H9 (cell line): Measurements from ENCODE around the gene LAIR2. TPM values are rescaled to one million over a fixed set of nuclear protein-coding genes. Genes with fewer than 3 reads are reported as not detected.

Experiments used
- DNase-seq: peaks from one replicate; pipeline ENCODE4 v3.0.0-alpha.2; 2017
- H2AFZ ChIP-seq: one replicate; pipeline ENCODE4 v1.6.1; 2013; ENCODE audit warnings: mild to moderate bottlenecking, low read length, control low read depth, moderate library complexity
- H2AK5ac ChIP-seq: 2 replicates; pipeline ENCODE4 v1.6.1; 2013; ENCODE audit warnings: low read length, control low read depth, mixed read lengths; ENCODE audit not compliant: insufficient read length
- H2BK120ac ChIP-seq: one replicate; pipeline ENCODE4 v1.6.1; 2013; ENCODE audit warnings: low read depth, mild to moderate bottlenecking, low read length, control low read depth, inconsistent platforms; ENCODE audit not compliant: poor library complexity, severe bottlenecking
- H2BK12ac ChIP-seq: 2 replicates; pipeline ENCODE4 v1.6.1; 2013; ENCODE audit warnings: low read length, control low read depth, mixed read lengths, low read depth; ENCODE audit not compliant: insufficient read length
- H2BK15ac ChIP-seq: 2 replicates; pipeline ENCODE4 v1.6.1; 2013; ENCODE audit warnings: low read depth, low read length, control low read depth
- H2BK20ac ChIP-seq: one replicate; pipeline ENCODE4 v1.6.1; 2013; ENCODE audit warnings: low read depth, mild to moderate bottlenecking, low read length, control low read depth, inconsistent platforms; ENCODE audit not compliant: poor library complexity, severe bottlenecking
- H2BK5ac ChIP-seq: 2 replicates; pipeline ENCODE4 v1.6.1; 2013; ENCODE audit warnings: low read length, control low read depth, mixed read lengths; ENCODE audit not compliant: insufficient read length
- H3K14ac ChIP-seq: 2 replicates; pipeline ENCODE4 v1.6.1; 2013; ENCODE audit warnings: low read length, control low read depth; ENCODE audit not compliant: insufficient read depth
- H3K18ac ChIP-seq: 2 replicates; pipeline ENCODE4 v1.6.1; 2013; ENCODE audit warnings: low read depth, mild to moderate bottlenecking, mixed read lengths, low read length, control low read depth; ENCODE audit not compliant: insufficient read length
- H3K23ac ChIP-seq: 2 replicates; pipeline ENCODE4 v1.6.1; 2013; ENCODE audit warnings: low read length, control low read depth, mixed read lengths, low read depth; ENCODE audit not compliant: insufficient read length
- H3K23me2 ChIP-seq: 2 replicates; pipeline ENCODE4 v1.6.1; 2013; ENCODE audit warnings: low read depth, mild to moderate bottlenecking, mixed read lengths, low read length, control low read depth; ENCODE audit not compliant: insufficient read length, poor library complexity, severe bottlenecking
- H3K27ac ChIP-seq: 2 replicates; pipeline ENCODE4 v1.5.1; 2013; ENCODE audit warnings: low read length, control low read depth, mixed read lengths, low read depth; ENCODE audit not compliant: insufficient read length
- H3K27me3 ChIP-seq: 2 replicates; pipeline ENCODE4 v1.6.1; 2013; ENCODE audit warnings: low read length, control low read depth, inconsistent platforms; ENCODE audit not compliant: insufficient read depth
- H3K4ac ChIP-seq: 2 replicates; pipeline ENCODE4 v1.6.1; 2013; ENCODE audit warnings: low read depth, mild to moderate bottlenecking, control low read depth, inconsistent platforms, low read length, moderate library complexity
- H3K4me1 ChIP-seq: 2 replicates; pipeline ENCODE4 v1.6.1; 2013; ENCODE audit warnings: low read length, control low read depth, inconsistent platforms; ENCODE audit not compliant: insufficient read depth
- H3K4me2 ChIP-seq: 2 replicates; pipeline ENCODE4 v1.6.1; 2013; ENCODE audit warnings: low read length, control low read depth, mixed read lengths; ENCODE audit not compliant: insufficient read length, insufficient read depth
- H3K56ac ChIP-seq: 2 replicates; pipeline ENCODE4 v1.6.1; 2013; ENCODE audit warnings: low read depth, mild to moderate bottlenecking, mixed read lengths, low read length, control low read depth; ENCODE audit not compliant: insufficient read length
- H3K79me1 ChIP-seq: 2 replicates; pipeline ENCODE4 v1.6.1; 2013; ENCODE audit warnings: low read depth, mild to moderate bottlenecking, moderate library complexity, low read length, control low read depth, inconsistent platforms; ENCODE audit not compliant: insufficient read depth, poor library complexity, severe bottlenecking
- H3K79me2 ChIP-seq: 2 replicates; pipeline ENCODE4 v1.6.1; 2013; ENCODE audit warnings: low read length, control low read depth, inconsistent platforms; ENCODE audit not compliant: insufficient read depth
- H3K9ac ChIP-seq: 2 replicates; pipeline ENCODE4 v1.6.1; 2013; ENCODE audit warnings: low read length, control low read depth, mixed read lengths; ENCODE audit not compliant: insufficient read length; ENCODE audit errors: extremely low read depth
- H3K9me3 ChIP-seq: one replicate; pipeline ENCODE4 v1.6.1; 2013; ENCODE audit warnings: low read depth, low read length, inconsistent platforms; ENCODE audit not compliant: control insufficient read depth
- H3T11ph ChIP-seq: one replicate; pipeline ENCODE4 v1.6.1; 2013; ENCODE audit warnings: mild to moderate bottlenecking, low read length, control low read depth, inconsistent platforms
- H4K20me1 ChIP-seq: one replicate; pipeline ENCODE4 v1.6.1; 2013; ENCODE audit not compliant: control insufficient read depth, insufficient read length, insufficient read depth
- H4K5ac ChIP-seq: 2 replicates; pipeline ENCODE4 v1.6.1; 2013; ENCODE audit warnings: low read depth, mild to moderate bottlenecking, mixed read lengths, low read length, control low read depth; ENCODE audit not compliant: insufficient read length
- H4K8ac ChIP-seq: replicated peaks from 2 replicates; pipeline ENCODE4 v1.6.1; 2013; ENCODE audit warnings: low read length, control low read depth, mixed read lengths, low read depth; ENCODE audit not compliant: insufficient read length
- H4K91ac ChIP-seq: 2 replicates; pipeline ENCODE4 v1.6.1; 2013; ENCODE audit warnings: low read depth, mild to moderate bottlenecking, moderate library complexity, mixed read lengths, low read length, control low read depth; ENCODE audit not compliant: insufficient read length
- H3K27ac Mint-ChIP-seq, 3 experiments: 2 replicates in 2 of 3; 3 replicates in 1 of 3; pipeline ENCODE4 v1.8.0; 2020 to 2021; ENCODE audit warnings: mixed read lengths in 3 of 3, mild to moderate bottlenecking in 1 of 3, moderate library complexity in 1 of 3
- H3K27me3 Mint-ChIP-seq: 2 replicates; pipeline ENCODE4 v1.8.0; 2021; ENCODE audit warnings: low read depth, mild to moderate bottlenecking, moderate library complexity, mixed read lengths
- H3K36me3 Mint-ChIP-seq, 3 experiments: 2 replicates in 2 of 3; 3 replicates in 1 of 3; pipeline ENCODE4 v1.8.0; 2020 to 2021; ENCODE audit warnings: low read depth in 3 of 3, mixed read lengths in 3 of 3; ENCODE audit not compliant: insufficient read depth in 1 of 3
- H3K4me1 Mint-ChIP-seq, 2 experiments: 2 replicates each; pipeline ENCODE4 v1.8.0; 2020; ENCODE audit warnings: mixed read lengths in 2 of 2
- H3K4me3 Mint-ChIP-seq, 2 experiments: 2 replicates in 1 of 2; 3 replicates in 1 of 2; pipeline ENCODE4 v1.8.0; 2020 to 2021; ENCODE audit warnings: mild to moderate bottlenecking in 2 of 2, mixed read lengths in 2 of 2, moderate library complexity in 1 of 2
- H3K9me3 Mint-ChIP-seq, 2 experiments: 2 replicates in 1 of 2; 3 replicates in 1 of 2; pipeline ENCODE4 v1.8.0; 2020; ENCODE audit warnings: mild to moderate bottlenecking in 2 of 2, mixed read lengths in 2 of 2, moderate library complexity in 1 of 2
- WGBS: extraction: QIAGEN DNeasy Blood & Tissue Kit; methylation state at CpG from one replicate; pipeline ENCODE4 v1.1.7; 2013; ENCODE audit warnings: missing lambda C conversion rate, low lambda C conversion rate, mixed read lengths; ENCODE audit not compliant: insufficient read length; ENCODE audit errors: extremely low coverage; 5-methylcytosine and 5-hydroxymethylcytosine counted together
- total RNA-seq: library from RNA; stranded (reverse); gene quantifications from 2 replicates; pipeline ENCODE4 v1.2.1, GENCODE V29; 2021
- TF ChIP-seq, protein P1 (sequence below): fragments of 200-600 bp; sonication (generic); conservative IDR thresholded peaks from 3 replicates; pipeline ENCODE4 v1.8.0; 2021; ENCODE audit warnings: antibody characterized with exemption, mild to moderate bottlenecking

The LAIR2 gene
- total RNA-seq, 1 experiment from 2014 or later, result not detected

DNA sequence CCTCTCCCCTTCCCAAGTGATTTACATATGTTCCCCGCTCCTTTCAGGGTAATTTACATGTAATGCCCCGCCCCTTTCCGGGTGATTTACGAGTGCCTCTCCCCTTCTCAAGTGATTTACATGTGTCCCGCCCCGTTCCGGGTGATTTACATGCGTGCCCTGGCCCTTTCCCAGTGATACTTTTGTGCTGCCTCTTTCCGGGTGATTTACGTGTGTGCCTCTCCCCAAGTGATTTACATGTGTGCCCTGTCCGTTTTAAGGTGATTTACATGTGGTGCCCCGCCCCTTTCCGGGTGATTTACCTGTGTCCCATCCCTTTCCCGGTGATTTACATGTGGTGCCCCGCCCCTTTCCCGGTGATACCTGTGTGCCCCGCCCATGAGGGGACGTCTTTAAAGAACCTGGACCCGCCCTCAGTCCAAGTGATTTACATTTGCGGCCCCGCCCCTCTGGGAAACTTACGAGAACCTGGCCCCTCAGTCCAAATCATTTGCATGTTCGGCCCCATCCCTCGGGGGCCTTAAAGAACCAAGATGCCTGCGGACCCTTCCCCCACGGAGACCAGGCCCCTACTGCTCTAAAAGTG is 38.5 kb upstream of the LAIR2 start:
- H3K9me3 Mint-ChIP-seq, result 0 out of 5 replicates have a peak, but pooled peaks cover 0 to 3% of the 10 kb centered on the region in 2 experiments
- no peak overlapping the region for H4K91ac ChIP-seq
- no peak overlapping the region for H2AFZ ChIP-seq
- H3K18ac ChIP-seq, result peak overlapping the region; percentile 90
- H3K14ac ChIP-seq, result peak overlapping the region; percentile 86; the same call in 1 of the 2 replicates
- peaks cover 8 to 24% (median 24%) of the 10 kb centered on the region in 3 experiments; a peak in 6 of 7 replicates for H3K36me3 Mint-ChIP-seq
- H3K4ac ChIP-seq, result no peak overlapping the region
- H4K20me1 ChIP-seq, result no peaks in the 10 kb centered on the region
- no peak overlapping the region for H4K8ac ChIP-seq
- no peak overlapping the region for H3T11ph ChIP-seq
- H2AK5ac ChIP-seq, result no peak overlapping the region
- DNase-seq, result peak; percentile 99
- no peak overlapping the region for H2BK12ac ChIP-seq
- H3K4me1 ChIP-seq, result no peaks in the 10 kb centered on the region
- no peak overlapping the region for H3K56ac ChIP-seq
- H2BK20ac ChIP-seq, result no peak overlapping the region
- no peaks in the 10 kb centered on the region for H3K79me1 ChIP-seq
- no peaks in the 10 kb centered on the region; the same call in 1 of the 2 replicates for H3K27me3 ChIP-seq
- peaks cover 11% of the 10 kb centered on the region for H3K23me2 ChIP-seq
- peak overlapping the region; percentile 23 for H3K9ac ChIP-seq
- H2BK120ac ChIP-seq, result peak overlapping the region; percentile 89
- H3K27ac ChIP-seq, result peak overlapping the region; percentile 47
- H3K23ac ChIP-seq, result no peak overlapping the region
- H4K5ac ChIP-seq, result no peak overlapping the region
- H3K4me1 Mint-ChIP-seq, result peaks cover 7% of the 10 kb centered on the region in 2 experiments; a peak in 3 of 4 replicates
- H3K4me3 Mint-ChIP-seq, result peak overlapping the region; percentile 75 to 84
- H3K27me3 Mint-ChIP-seq, result peaks cover 29% of the 10 kb centered on the region
- H3K79me2 ChIP-seq, result no peaks in the 10 kb centered on the region
- H3K4me2 ChIP-seq, result peak overlapping the region; percentile 32
- peak overlapping the region; percentile 77 to 100 (median 99); a peak in 6 of 7 replicates for H3K27ac Mint-ChIP-seq
- H2BK15ac ChIP-seq, result no peak overlapping the region
- TF ChIP-seq, protein P1, sequence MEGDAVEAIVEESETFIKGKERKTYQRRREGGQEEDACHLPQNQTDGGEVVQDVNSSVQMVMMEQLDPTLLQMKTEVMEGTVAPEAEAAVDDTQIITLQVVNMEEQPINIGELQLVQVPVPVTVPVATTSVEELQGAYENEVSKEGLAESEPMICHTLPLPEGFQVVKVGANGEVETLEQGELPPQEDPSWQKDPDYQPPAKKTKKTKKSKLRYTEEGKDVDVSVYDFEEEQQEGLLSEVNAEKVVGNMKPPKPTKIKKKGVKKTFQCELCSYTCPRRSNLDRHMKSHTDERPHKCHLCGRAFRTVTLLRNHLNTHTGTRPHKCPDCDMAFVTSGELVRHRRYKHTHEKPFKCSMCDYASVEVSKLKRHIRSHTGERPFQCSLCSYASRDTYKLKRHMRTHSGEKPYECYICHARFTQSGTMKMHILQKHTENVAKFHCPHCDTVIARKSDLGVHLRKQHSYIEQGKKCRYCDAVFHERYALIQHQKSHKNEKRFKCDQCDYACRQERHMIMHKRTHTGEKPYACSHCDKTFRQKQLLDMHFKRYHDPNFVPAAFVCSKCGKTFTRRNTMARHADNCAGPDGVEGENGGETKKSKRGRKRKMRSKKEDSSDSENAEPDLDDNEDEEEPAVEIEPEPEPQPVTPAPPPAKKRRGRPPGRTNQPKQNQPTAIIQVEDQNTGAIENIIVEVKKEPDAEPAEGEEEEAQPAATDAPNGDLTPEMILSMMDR, result no peak
- H2BK5ac ChIP-seq, result no peak overlapping the region
- no CpG with 5 or more reads among the region's 26 CpGs for WGBS
- no peaks in the 10 kb centered on the region for H3K9me3 ChIP-seq
